Natural killer cell (primary cell): ENCODE results near the gene GAS1. TPM values are rescaled to one million over a fixed set of nuclear protein-coding genes. Genes with fewer than 3 reads are reported as not detected.

Experiments
- ATAC-seq, 3 donors: fragments of 150-1000 bp in 2 of 3; fragments of 200-7000 bp in 1 of 3; cut with Tn5 transposase; 1 replicate in 1 of 3; 2 replicates in 2 of 3; pipeline ENCODE4 v1.10.0; 2021; ENCODE audit warnings: mild to moderate bottlenecking in 2 of 3, moderate library complexity in 2 of 3
- DNase-seq, 2 donors: peaks; one replicate each; pipeline versions ENCODE4 v3.0.0 to v3.0.0-alpha.2; 2013 to 2021; ENCODE audit warnings: mixed read lengths in 1 of 2
- H3K27ac ChIP-seq: one replicate; pipeline ENCODE4 v1.5.1; 2013; ENCODE audit warnings: mild to moderate bottlenecking, low read length
- H3K27me3 ChIP-seq: one replicate; pipeline ENCODE4 v1.6.1; 2013; ENCODE audit warnings: low read length; ENCODE audit not compliant: control insufficient read depth, insufficient read depth
- H3K36me3 ChIP-seq: one replicate; pipeline ENCODE4 v1.6.1; 2013; ENCODE audit warnings: low read length; ENCODE audit not compliant: control insufficient read depth, insufficient read depth
- H3K4me1 ChIP-seq: one replicate; pipeline ENCODE4 v1.6.1; 2013; ENCODE audit warnings: low read length; ENCODE audit not compliant: control insufficient read depth, insufficient read depth
- H3K4me3 ChIP-seq: one replicate; pipeline ENCODE4 v1.5.1; 2013; ENCODE audit warnings: low read length
- H3K9me3 ChIP-seq: one replicate; pipeline ENCODE4 v1.6.1; 2013; ENCODE audit warnings: low read length; ENCODE audit not compliant: control insufficient read depth, insufficient read depth
- H3K27ac Mint-ChIP-seq, 2 donors: one replicate each; pipeline ENCODE4 v1.8.0; 2022; ENCODE audit warnings: mild to moderate bottlenecking in 2 of 2, mixed read lengths in 2 of 2, moderate library complexity in 1 of 2
- H3K27me3 Mint-ChIP-seq, 2 donors: one replicate each; pipeline ENCODE4 v1.8.0; 2022; ENCODE audit warnings: low read depth in 2 of 2, mixed read lengths in 2 of 2
- H3K36me3 Mint-ChIP-seq: one replicate; pipeline ENCODE4 v1.8.0; 2022; ENCODE audit warnings: mixed read lengths
- H3K4me1 Mint-ChIP-seq, 2 donors: one replicate each; pipeline ENCODE4 v1.8.0; 2022; ENCODE audit warnings: mixed read lengths in 2 of 2
- H3K4me3 Mint-ChIP-seq: one replicate; pipeline ENCODE4 v1.8.0; 2022; ENCODE audit warnings: mild to moderate bottlenecking, moderate library complexity, mixed read lengths
- H3K9me3 Mint-ChIP-seq, 2 donors: one replicate each; pipeline ENCODE4 v1.8.0; 2022; ENCODE audit warnings: mixed read lengths in 2 of 2
- CTCF ChIP-seq: fragments of 200-600 bp; IDR thresholded peaks from one replicate; pipeline ENCODE4 v1.8.0; 2022; ENCODE audit warnings: antibody characterized with exemption
- WGBS: methylation state at CpG from one replicate; pipeline ENCODE4 v1.1.7; 2013; ENCODE audit warnings: missing lambda C conversion rate; ENCODE audit not compliant: insufficient coverage; 5-methylcytosine and 5-hydroxymethylcytosine counted together
- intact Hi-C: fragments of 100-400 bp; cut with micrococcal nuclease; formaldehyde crosslinking; loops from one replicate; pipeline ENCODE4 v1.14.2; 2022
- total RNA-seq, 4 donors: library from RNA; stranded (reverse); fragments of 120-200 nt in 1 of 4; gene quantifications; one replicate each; pipeline versions ENCODE4 v1.2.3 to v1.2.4, GENCODE V29; 2013 to 2022

GAS1 gene
- total RNA-seq, 3 donors from 2014 or later (not counting 1 experiment from before 2014, with no cell fraction given): 1.0 to 3.1 (median 2.8) TPM

- Histone ChIP-seq H3K4me1 (peaks cover 21% of the 10 kb centered on the region), H3K36me3 (no peaks in the 10 kb centered on the region), H3K27me3 (peaks cover 27% of the 10 kb centered on the region), H3K27ac (no peak overlapping the region), H3K9me3 (no peaks in the 10 kb centered on the region), H3K4me3 (peak overlapping the region; percentile 52)
- H3K4me3 Mint-ChIP-seq: peak overlapping the region; percentile 88
- peaks cover 24 to 30% of the 10 kb centered on the region in 2 donors for H3K4me1 Mint-ChIP-seq
- peak overlapping the region in 1 of 2 donors; percentile 47 for H3K27ac Mint-ChIP-seq
- no peak for DNase-seq
- intact Hi-C loops: no loop called here
- H3K36me3 Mint-ChIP-seq: no peaks in the 10 kb centered on the region
- peaks cover 18 to 30% of the 10 kb centered on the region in 2 donors for H3K27me3 Mint-ChIP-seq
- TF ChIP-seq CTCF: no peak
- WGBS: 2% methylated on average over 62 of the region's 62 CpGs
- peak in 2 of 3 donors; percentile 15 to 17 for ATAC-seq
- H3K9me3 Mint-ChIP-seq: no peaks in the 10 kb centered on the region
These were observed 1.5 kb downstream of the GAS1 start for GRCh38 chr9:86945728-86946200.

GRCh38 chr9:86944796-86945727 is 2.2 kb downstream of the GAS1 start:
- H3K4me1 ChIP-seq: peaks cover 21% of the 10 kb centered on the region
- DNase-seq: peak in 1 of 2 donors; percentile 8
- WGBS: 12% methylated on average over 24 of the region's 27 CpGs
- TF ChIP-seq CTCF: no peak
- peaks cover 18 to 37% of the 10 kb centered on the region in 2 donors for H3K27me3 Mint-ChIP-seq
- H3K27ac Mint-ChIP-seq: peak overlapping the region in 1 of 2 donors; percentile 47
- H3K27me3 ChIP-seq: peaks cover 27% of the 10 kb centered on the region
- peak overlapping the region; percentile 78 for H3K4me3 Mint-ChIP-seq
- ATAC-seq: no peak
- H3K36me3 ChIP-seq: no peaks in the 10 kb centered on the region
- no peak overlapping the region for H3K27ac ChIP-seq
- H3K4me3 ChIP-seq: peak overlapping the region; percentile 30
- H3K9me3 Mint-ChIP-seq: no peaks in the 10 kb centered on the region
- intact Hi-C loops: no loop called here
- H3K36me3 Mint-ChIP-seq: no peaks in the 10 kb centered on the region
- H3K9me3 ChIP-seq: no peaks in the 10 kb centered on the region
- peaks cover 24 to 30% of the 10 kb centered on the region in 2 donors for H3K4me1 Mint-ChIP-seq

- peaks cover 32% of the 10 kb centered on the region for H3K27me3 ChIP-seq
- peaks cover 33 to 53% of the 10 kb centered on the region in 2 donors for H3K27me3 Mint-ChIP-seq
- no peaks in the 10 kb centered on the region for H3K9me3 Mint-ChIP-seq
- no peak overlapping the region for H3K27ac ChIP-seq
- peaks cover 14 to 15% of the 10 kb centered on the region in 2 donors for H3K4me1 Mint-ChIP-seq
- intact Hi-C loops: no loop called here
- no peak for DNase-seq
- ATAC-seq: no peak
- no peaks in the 10 kb centered on the region for H3K36me3 Mint-ChIP-seq
- no peak overlapping the region for H3K4me3 Mint-ChIP-seq
- H3K4me1 ChIP-seq: peaks cover 15% of the 10 kb centered on the region
- H3K36me3 ChIP-seq: no peaks in the 10 kb centered on the region
- TF ChIP-seq CTCF: no peak
- WGBS: 15% methylated on average over 6 of the region's 12 CpGs
- H3K27ac Mint-ChIP-seq: no peak overlapping the region
- H3K4me3 ChIP-seq: no peak overlapping the region
- H3K9me3 ChIP-seq: no peaks in the 10 kb centered on the region
These were observed 3.8 kb downstream of the GAS1 start for GRCh38 chr9:86943201-86944113.
